DMS53 (cell line): Measurements from ENCODE around the gene BACE2.

Experiments used
- DNase-seq: peaks from one replicate; lab custom pipeline; 2025; lab: John Stamatoyannopoulos, UW

Gene BACE2

GRCh38 chr21:41321908-41322495 is 154.0 kb downstream of the BACE2 start:
- no peak for DNase-seq

GRCh38 chr21:41322496-41323382 is 154.8 kb downstream of the BACE2 start:
- no peak for DNase-seq

- no peak for DNase-seq
Measured at GRCh38 chr21:41325138-41325912, 157.4 kb downstream of the BACE2 start.

GRCh38 chr21:41326414-41327080 is 158.6 kb downstream of the BACE2 start:
- DNase-seq = no peak

GRCh38 chr21:41327753-41328152 is 159.8 kb downstream of the BACE2 start:
- no peak for DNase-seq

GRCh38 chr21:41328660-41329607 is 161.0 kb downstream of the BACE2 start:
- DNase-seq = no peak
